HG02610 (cell line): ENCODE measurements around the gene PKD1L1.

ENCODE experiments used
- ATAC-seq: cut with Tn5 transposase; IDR thresholded peaks from one replicate; pipeline ENCODE4 v1.9.1; 2021; ENCODE audit warnings: mild to moderate bottlenecking, moderate library complexity; ENCODE audit not compliant: unreplicated experiment

PKD1L1 gene

GRCh38 chr7:47906883-47907282 is 41.4 kb downstream of the PKD1L1 start:
- no peak for ATAC-seq

- no peak for ATAC-seq
Observed at GRCh38 chr7:47905076-47905920, 43.0 kb downstream of the PKD1L1 start.

GRCh38 chr7:47902013-47902412 is 46.3 kb downstream of the PKD1L1 start:
- ATAC-seq, result no peak

GRCh38 chr7:47901542-47901941 is 46.7 kb downstream of the PKD1L1 start:
- ATAC-seq, result no peak

GRCh38 chr7:47897831-47898230 is 50.4 kb downstream of the PKD1L1 start:
- ATAC-seq, result no peak

DNA sequence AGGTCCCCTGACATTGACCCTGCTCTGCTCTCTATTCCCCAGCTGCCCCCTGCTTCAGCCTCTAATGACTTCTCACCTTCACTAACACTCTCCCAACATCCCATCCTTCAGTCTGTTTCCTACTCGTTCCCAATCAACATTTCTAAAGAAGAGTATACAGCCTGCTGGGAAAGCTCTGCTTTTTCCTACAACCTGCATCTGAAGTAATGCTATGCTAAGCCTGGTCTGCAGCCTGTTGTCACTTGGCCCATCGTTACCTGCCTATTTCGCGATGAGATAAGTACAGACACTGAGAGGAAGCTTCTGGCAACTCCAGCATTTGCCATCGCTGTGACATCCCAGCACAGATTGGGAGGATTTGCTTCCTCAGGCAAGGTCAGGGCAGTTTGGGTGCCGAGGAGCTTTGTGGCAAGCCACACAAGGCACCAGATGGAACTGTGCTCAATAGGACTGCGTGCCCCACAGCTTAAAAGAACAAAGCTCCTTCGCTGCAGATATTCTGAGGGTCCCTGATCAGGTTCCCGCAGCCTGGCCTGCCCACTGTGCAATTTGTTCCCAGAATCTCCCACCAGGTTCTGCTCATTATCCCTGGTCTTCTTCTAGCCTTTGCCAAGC is 51.4 kb downstream of the PKD1L1 start:
- ATAC-seq, result no peak

GRCh38 chr7:47895026-47895425 is 53.2 kb downstream of the PKD1L1 start:
- ATAC-seq, result no peak

DNA sequence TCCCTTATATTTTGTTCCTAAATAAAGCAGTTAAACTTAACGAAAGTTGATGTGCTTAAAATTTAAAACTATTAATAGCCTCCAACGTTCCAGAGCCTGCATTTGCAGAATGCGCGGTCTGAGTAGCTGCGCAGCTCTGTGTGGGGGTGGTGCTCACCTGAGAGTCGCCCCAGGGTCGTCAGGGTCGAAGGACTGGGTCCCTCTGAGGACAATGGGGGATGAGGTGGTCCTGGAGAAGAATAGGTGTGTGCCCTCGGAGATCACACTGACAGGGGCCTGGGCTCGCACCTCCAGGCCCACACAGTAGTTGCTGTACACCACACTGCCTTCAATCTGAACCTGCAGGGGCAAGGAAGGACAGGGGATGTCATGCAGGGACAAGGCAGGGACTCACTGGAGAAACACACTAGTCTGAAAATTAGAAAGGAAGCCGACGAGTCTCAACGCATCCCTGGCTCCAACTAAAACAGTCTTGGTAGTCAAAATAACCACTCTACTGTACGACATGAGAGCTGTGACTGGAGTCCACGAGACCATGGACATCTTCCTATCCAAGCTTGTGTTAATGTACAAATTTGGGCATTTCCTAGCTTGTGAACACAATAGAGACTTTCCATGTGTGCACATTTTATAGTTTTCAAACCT is 54.4 kb downstream of the PKD1L1 start:
- no peak for ATAC-seq

DNA sequence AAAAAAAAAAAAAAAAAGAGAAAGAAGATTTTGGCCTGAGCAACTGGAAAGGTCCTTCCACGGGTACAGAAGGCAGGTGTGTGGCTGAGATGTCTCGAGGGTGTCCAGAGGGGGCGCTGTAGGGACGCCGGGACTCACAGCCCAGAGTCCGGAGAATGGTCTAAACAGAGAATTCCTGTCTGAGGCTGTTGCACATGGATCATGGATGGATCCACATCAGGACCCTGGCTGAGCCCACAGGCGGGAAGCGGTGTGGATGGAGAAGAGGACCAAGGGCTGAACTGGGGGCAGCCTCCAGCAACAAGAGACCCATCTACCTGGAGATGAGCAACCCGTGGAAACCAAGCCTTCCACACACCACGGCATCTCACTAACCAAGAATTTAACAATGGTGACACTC is 55.0 kb downstream of the PKD1L1 start:
- no peak for ATAC-seq

GRCh38 chr7:47890606-47891005 is 57.7 kb downstream of the PKD1L1 start:
- no peak for ATAC-seq

DNA sequence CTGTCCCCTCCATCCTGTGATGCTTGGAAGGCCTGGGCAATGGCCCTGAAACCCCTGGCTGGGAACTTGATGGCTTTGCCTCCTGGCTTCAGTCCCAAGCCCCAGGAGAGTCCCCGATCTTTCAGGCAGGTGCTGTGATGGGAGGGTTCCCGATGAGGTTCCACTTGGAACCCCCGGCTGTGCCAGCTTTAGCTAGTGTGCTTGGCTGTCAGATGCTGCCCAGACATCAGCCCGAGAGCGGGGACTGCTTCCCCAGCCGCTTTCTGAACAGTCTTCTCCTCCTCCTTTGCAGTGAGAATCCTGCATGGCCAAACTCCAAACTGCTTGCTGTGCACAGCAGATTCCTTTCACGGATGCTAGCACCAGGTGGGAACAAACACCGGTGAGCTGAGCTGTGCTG is 58.1 kb downstream of the PKD1L1 start:
- no peak for ATAC-seq

DNA sequence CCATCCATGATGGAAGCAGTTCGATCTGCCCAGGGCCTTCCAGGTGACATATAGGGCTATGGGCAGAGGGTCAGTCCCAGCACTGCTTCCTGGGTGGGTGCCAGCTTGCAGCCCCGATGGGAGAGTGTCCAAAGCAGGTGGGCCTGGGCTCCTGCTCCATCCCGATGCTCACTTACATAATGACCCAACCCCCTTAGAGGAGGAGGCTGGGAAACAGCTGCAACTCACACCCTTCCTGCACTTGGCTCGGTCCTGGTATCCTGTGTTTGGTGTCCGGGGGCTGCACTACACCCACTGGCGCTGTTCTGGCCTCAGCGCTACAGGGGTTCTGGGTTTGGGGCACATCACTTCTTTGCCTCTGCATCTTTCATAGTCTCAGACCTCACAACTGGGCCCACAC is 58.5 kb downstream of the PKD1L1 start:
- ATAC-seq, result no peak

DNA sequence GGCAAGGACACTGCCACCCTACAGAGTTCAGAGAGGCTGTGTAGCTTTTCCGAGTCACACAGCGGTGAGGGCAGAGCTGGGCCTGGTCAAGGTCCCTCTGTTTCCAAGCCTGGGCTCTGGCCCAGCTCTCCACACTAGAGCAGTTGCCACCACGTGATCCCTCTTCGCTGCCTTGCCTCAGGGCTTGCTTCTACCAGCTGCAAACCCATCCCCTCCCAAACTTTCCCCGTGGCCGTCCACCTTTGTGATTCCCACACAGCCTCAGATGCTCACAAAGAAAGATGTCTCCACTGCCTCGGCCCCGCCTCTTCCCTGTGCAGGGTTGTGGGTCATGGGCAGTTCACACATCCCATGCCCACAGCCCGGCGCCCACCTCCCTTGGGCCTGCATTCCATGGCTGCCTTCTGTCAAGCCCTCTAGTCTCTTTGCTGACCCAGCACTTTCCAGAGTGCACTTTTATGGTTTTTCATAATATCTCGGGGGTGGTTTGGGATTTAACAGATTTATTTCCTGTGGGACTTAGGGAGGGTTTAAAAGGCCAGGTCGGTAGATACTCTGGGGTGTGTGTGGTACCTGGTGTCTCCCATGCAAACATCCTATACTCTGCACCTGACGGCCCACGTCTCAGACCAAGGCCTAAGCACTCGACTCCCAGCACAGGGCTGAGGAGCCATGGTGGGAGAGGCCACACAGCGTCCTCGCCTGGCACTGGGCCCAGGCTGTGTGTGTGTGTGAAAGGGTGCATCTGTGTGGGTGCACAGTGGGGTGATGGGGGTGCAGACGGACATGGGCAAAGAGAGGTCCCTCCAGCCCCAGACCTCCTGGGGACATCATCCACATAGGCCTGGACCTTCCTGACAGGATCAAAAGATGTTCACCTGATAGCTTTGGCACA is 59.6 kb downstream of the PKD1L1 start:
- ATAC-seq, result no peak

DNA sequence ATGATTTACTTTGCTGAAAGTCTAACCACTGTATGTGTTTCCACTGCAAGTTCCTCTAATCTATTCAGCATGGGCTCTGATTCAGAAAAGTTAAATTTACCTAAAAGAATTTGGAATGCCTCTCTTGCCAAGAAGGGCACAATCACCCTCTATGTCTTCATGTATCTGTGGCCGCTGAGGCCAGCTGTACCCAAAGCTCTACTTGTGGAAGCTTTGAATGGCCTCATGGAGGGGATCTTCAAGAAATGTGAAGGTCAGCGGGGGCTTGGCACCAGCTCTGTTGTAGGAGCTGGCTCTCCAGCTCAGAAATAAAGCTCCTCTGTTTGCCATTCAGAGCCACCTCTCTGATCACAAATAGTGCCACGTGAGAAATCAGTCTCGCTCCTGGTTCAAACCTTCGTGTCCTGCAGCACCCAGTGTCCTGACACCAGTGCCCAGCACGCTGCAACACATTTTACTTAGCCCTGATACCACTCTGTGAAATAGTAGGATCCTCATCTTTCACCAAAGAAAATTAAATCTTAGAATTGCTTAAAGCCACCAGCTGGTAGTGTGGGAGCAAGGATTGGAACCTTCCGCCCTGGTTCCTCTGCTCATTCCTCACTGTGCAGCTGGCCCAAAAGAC is 61.1 kb downstream of the PKD1L1 start:
- no peak for ATAC-seq

- ATAC-seq, result no peak
Observed at GRCh38 chr7:47885987-47886811, 62.1 kb downstream of the PKD1L1 start.

DNA sequence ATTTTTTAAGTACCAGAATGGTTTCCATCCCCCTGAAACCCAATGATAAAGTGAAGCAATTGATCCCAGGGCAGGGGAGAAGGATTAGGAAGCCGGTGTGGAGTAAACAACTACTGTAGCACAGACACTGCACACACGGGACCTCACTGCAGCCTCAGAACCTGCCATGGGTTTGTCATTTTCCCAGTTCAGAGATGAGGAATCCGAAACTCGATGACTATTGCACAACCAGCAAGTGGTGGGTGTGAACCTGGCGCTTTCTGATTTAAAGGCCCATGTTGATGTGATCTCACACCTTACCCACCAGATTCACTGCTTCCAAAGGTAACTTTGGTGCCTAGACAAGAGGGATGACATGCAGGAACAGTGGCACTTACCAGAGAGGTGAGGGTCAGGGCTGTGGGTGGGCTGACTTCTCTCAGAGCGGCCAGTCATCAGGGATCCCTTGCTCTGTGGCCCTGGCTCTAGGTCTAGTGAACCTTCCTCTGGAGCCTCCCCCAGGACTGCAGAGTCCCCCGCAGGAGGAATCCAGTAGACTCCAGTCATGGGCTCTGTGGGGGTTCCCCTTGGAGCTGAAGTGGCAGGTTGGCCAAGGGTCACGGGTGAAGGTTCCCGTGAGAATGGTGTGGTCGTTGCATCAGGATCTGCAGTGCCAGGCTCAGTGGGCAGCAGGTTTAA is 62.8 kb downstream of the PKD1L1 start:
- ATAC-seq, result no peak

GRCh38 chr7:47884675-47885074 is 63.6 kb downstream of the PKD1L1 start:
- no peak for ATAC-seq

- no peak for ATAC-seq
Observed at GRCh38 chr7:47882635-47883034, 65.6 kb downstream of the PKD1L1 start.

DNA sequence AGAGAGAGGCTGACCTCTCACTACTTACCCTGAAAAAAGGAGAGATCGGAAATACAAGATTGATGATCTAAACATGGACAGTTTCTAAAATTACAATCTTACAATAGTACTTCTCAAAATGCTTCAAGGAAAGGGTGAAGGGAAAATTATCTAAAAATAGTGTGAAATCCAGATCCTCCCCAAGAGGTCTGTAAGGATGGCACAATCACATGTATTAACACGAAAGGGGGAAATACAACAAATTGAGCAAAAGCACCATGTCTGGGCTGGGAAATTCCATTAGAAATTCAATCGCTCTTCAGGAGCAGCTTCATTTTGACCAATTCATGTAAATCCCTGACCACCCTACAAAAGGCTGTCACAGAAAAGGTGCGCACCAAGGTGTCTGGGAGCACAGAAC is 67.0 kb downstream of the PKD1L1 start:
- ATAC-seq, result no peak
